HG03457 (cell line): ENCODE data around the gene VEZT.
"Not testable (repeated sequence)": the region's sequence is repeated elsewhere in the genome, so short reads cannot be mapped to it uniquely, and the experiment has no call there.

Experiments
- ATAC-seq: cut with Tn5 transposase; IDR thresholded peaks from one replicate; pipeline ENCODE4 v1.9.1; 2021; ENCODE audit warnings: moderate number of reproducible peaks; ENCODE audit not compliant: unreplicated experiment

VEZT gene

GRCh38 chr12:95314756-95315155 is 97.1 kb downstream of the VEZT start:
- ATAC-seq: not testable (repeated sequence)

GRCh38 chr12:95316798-95317197 is 99.2 kb downstream of the VEZT start:
- no peak for ATAC-seq

GRCh38 chr12:95318071-95318545 is 100.5 kb downstream of the VEZT start:
- no peak for ATAC-seq

GRCh38 chr12:95319694-95320331 is 102.2 kb downstream of the VEZT start:
- ATAC-seq: no peak

GRCh38 chr12:95321516-95322246 is 104.1 kb downstream of the VEZT start:
- no peak for ATAC-seq

- no peak for ATAC-seq
These were observed 104.7 kb downstream of the VEZT start for GRCh38 chr12:95322326-95322725.

- no peak for ATAC-seq
These were observed 105.6 kb downstream of the VEZT start for GRCh38 chr12:95323212-95323611.

GRCh38 chr12:95324246-95324645 is 106.6 kb downstream of the VEZT start:
- not testable (repeated sequence) for ATAC-seq

GRCh38 chr12:95325501-95325900 is 107.9 kb downstream of the VEZT start:
- ATAC-seq: no peak

- no peak for ATAC-seq
These were observed 108.8 kb downstream of the VEZT start for GRCh38 chr12:95326445-95326844.

- no peak for ATAC-seq
These were observed 109.2 kb downstream of the VEZT start for GRCh38 chr12:95326855-95327254.

GRCh38 chr12:95328708-95329107 is 111.1 kb downstream of the VEZT start:
- ATAC-seq: no peak

- ATAC-seq: no peak
These were observed 118.3 kb downstream of the VEZT start for GRCh38 chr12:95335948-95336347.

- no peak for ATAC-seq
These were observed 118.9 kb downstream of the VEZT start for GRCh38 chr12:95336387-95337067.

GRCh38 chr12:95337146-95337545 is 119.5 kb downstream of the VEZT start:
- no peak for ATAC-seq

- ATAC-seq: no peak
These were observed 121.6 kb downstream of the VEZT start for GRCh38 chr12:95339086-95339788.

- ATAC-seq: no peak
These were observed 124.4 kb downstream of the VEZT start for GRCh38 chr12:95342008-95342407.

GRCh38 chr12:95343461-95344230 is 126.0 kb downstream of the VEZT start:
- no peak for ATAC-seq

GRCh38 chr12:95349291-95349690 is 131.7 kb downstream of the VEZT start:
- no peak for ATAC-seq

- no peak for ATAC-seq
These were observed 134.1 kb downstream of the VEZT start for GRCh38 chr12:95351748-95352147.
